ENCODE data around the gene CASR. TPM values are rescaled to one million over a fixed set of nuclear protein-coding genes. Genes with fewer than 3 reads are reported as not detected.

CASR gene
- polyA plus RNA-seq, 2 of the 4 experiments (the other 2 are of a cell fraction) = not detected

DNA sequence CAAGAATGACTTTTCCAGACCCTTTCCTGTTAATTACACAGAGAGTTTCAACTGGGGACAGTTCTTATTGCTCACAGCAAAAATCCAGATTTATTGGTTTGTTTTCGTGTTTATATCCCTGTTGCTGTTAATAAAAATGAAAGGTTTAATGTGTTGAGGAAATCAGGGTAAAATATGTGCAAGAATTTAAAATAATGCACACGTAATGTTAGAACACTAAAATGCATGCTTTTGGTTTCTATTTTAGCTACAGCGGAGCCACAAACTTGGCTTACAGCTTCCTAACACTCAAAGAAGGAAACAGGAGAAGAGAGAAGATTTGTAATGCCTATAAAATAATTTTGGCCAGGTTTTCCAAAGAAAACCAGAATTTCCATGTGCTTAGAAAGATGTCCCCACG lies 62.7 kb downstream of the CASR start:
- ATAC-seq = no peak
- no peak for TF ChIP-seq RAD21 (conservative IDR thresholded peaks at IDR 0.05 in 1 of 2, IDR thresholded peaks at IDR 0.05 in 1 of 2)
- TF ChIP-seq FOXS1 (CRISPR knock-in tag; IDR thresholded peaks at IDR 0.05) = no peak
- no peak for TF ChIP-seq TP53 (CRISPR knock-in tag; IDR thresholded peaks at IDR 0.05)
- no peak for TF ChIP-seq ZSCAN20 (CRISPR knock-in tag; IDR thresholded peaks at IDR 0.05)
- TF ChIP-seq CBX2 (IDR thresholded peaks at IDR 0.05; ENCODE audit: borderline replicate concordance, low read depth) = no peak
- TF ChIP-seq, protein P1, sequence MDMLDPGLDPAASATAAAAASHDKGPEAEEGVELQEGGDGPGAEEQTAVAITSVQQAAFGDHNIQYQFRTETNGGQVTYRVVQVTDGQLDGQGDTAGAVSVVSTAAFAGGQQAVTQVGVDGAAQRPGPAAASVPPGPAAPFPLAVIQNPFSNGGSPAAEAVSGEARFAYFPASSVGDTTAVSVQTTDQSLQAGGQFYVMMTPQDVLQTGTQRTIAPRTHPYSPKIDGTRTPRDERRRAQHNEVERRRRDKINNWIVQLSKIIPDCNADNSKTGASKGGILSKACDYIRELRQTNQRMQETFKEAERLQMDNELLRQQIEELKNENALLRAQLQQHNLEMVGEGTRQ (IDR thresholded peaks at IDR 0.05) = no peak
- TF ChIP-seq ZC3H11A (IDR thresholded peaks at IDR 0.05) = no peak
- Histone ChIP-seq H3K27ac (no peak overlapping the region), H3K4me2 (no peak overlapping the region), H3K4me1 (no peaks in the 10 kb centered on the region), H3K9me3 (no peaks in the 10 kb centered on the region), H3K4me3 (no peak overlapping the region)
- no peak for FAIRE-seq
- no peak for DNase-seq (ENCODE audit: low read depth in 1 of 2, low spot score in 1 of 2)
- ChIA-PET CTCF (no interaction called here), POLR2A (no interaction called here)
- WGBS (ENCODE audit: missing lambda C conversion rate) = 33% methylated on average over 4 of the region's 4 CpGs

DNA sequence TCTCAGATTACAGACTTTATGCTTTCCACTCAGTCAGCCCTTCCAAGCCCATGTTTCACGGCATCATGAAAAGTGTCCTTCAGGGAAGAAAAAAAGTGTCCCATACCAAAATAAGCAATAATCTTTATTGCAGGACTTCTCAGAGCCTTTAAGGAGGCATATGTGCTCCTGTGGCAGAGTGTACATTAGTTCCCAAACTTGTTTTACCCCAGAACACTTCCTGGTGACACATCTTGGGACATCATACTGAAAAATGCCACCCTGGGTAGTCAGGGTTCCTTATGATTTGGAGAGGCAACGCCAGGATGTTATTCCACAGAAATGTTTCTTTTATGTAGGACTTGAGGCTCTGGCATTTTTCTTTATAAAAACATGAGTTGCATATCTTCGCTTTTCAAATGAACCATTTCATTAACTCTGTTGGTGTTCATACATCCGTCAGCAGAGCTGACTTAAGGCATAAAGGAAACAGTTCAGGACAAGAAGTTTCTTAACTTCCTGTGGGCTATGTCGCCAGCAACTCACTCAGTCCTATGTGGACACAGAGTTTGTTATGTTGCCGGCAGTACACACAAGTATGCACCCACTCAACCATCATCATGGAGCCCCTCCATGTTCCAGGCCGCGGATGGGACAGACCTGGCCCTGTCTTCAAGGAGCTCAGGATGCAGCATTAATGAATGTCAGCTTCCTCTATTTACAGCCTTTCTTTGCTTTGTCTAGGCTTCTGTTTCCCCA lies 63.8 kb downstream of the CASR start:
- H3K4me1 ChIP-seq = no peaks in the 10 kb centered on the region
- ChIA-PET CTCF (interaction anchor here (1.8 to 3.3 kb wide), 2 partner anchors 12 to 701 kb away, joined by 4 to 16 read pairs; partner anchors contain the start of gene POLQ), POLR2A (no interaction called here)
- no peak overlapping the region for H3K27ac ChIP-seq
- no peaks in the 10 kb centered on the region for H3K9me3 ChIP-seq
- no peak for DNase-seq (ENCODE audit: low read depth in 1 of 2, low spot score in 1 of 2)
- WGBS (ENCODE audit: missing lambda C conversion rate) = 41% methylated on average over 8 of the region's 8 CpGs
- no peak for ATAC-seq
- no peak overlapping the region for H3K4me2 ChIP-seq
- TF ChIP-seq, protein P2, sequence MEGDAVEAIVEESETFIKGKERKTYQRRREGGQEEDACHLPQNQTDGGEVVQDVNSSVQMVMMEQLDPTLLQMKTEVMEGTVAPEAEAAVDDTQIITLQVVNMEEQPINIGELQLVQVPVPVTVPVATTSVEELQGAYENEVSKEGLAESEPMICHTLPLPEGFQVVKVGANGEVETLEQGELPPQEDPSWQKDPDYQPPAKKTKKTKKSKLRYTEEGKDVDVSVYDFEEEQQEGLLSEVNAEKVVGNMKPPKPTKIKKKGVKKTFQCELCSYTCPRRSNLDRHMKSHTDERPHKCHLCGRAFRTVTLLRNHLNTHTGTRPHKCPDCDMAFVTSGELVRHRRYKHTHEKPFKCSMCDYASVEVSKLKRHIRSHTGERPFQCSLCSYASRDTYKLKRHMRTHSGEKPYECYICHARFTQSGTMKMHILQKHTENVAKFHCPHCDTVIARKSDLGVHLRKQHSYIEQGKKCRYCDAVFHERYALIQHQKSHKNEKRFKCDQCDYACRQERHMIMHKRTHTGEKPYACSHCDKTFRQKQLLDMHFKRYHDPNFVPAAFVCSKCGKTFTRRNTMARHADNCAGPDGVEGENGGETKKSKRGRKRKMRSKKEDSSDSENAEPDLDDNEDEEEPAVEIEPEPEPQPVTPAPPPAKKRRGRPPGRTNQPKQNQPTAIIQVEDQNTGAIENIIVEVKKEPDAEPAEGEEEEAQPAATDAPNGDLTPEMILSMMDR (IDR thresholded peaks at IDR 0.05) = no peak
- TF ChIP-seq EP300 (IDR thresholded peaks at IDR 0.05) (no peak), ZNF302 (CRISPR knock-in tag; IDR thresholded peaks at IDR 0.05) (no peak), POLR2AphosphoS2 (conservative IDR thresholded peaks at IDR 0.05; ENCODE audit: low read length) (no peak), ZC3H11A (IDR thresholded peaks at IDR 0.05) (no peak), ESRRA (IDR thresholded peaks at IDR 0.05; ENCODE audit: borderline replicate concordance, low read length) (no peak), MAFK (IDR thresholded peaks at IDR 0.05; ENCODE audit: partially characterized antibody) (no peak), FOSL2 (IDR thresholded peaks at IDR 0.05) (no peak), FOSL2 (CRISPR knock-in tag; IDR thresholded peaks at IDR 0.05) (no peak), KDM5A (IDR thresholded peaks at IDR 0.05) (no peak), MYC (IDR thresholded peaks at IDR 0.05; ENCODE audit: borderline replicate concordance, low read length) (no peak), HDAC2 (IDR thresholded peaks at IDR 0.05) (no peak), EHMT2 (IDR thresholded peaks at IDR 0.05; ENCODE audit: low read depth) (no peak), HOXB5 (CRISPR knock-in tag; IDR thresholded peaks at IDR 0.05) (no peak), RAD21 (conservative IDR thresholded peaks at IDR 0.05 in 1 of 2, IDR thresholded peaks at IDR 0.05 in 1 of 2) (no peak), RARB (CRISPR knock-in tag; IDR thresholded peaks at IDR 0.05) (no peak), HEYL (CRISPR knock-in tag; IDR thresholded peaks at IDR 0.05) (no peak)
- TF ChIP-seq, protein P3, sequence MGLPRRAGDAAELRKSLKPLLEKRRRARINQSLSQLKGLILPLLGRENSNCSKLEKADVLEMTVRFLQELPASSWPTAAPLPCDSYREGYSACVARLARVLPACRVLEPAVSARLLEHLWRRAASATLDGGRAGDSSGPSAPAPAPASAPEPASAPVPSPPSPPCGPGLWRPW (IDR thresholded peaks at IDR 0.05) = no peak
- no peak for FAIRE-seq
- no peak overlapping the region for H3K4me3 ChIP-seq
